Mucosa of rectum (tissue), 2 donors: ENCODE data around the gene USP31.

Experiments
- H3K27ac ChIP-seq, 2 donors: one replicate each; pipeline ENCODE4 v1.7.0; 2013; ENCODE audit warnings: inconsistent platforms in 2 of 2, low read depth in 2 of 2, low read length in 2 of 2
- H3K27me3 ChIP-seq, 2 donors: one replicate each; pipeline ENCODE4 v1.7.0; 2013; ENCODE audit warnings: low read length in 2 of 2; ENCODE audit not compliant: control insufficient read depth in 2 of 2, insufficient read depth in 2 of 2
- H3K36me3 ChIP-seq, 2 donors: one replicate each; pipeline ENCODE4 v1.7.0; 2013; ENCODE audit warnings: low read length in 2 of 2; ENCODE audit not compliant: control insufficient read depth in 2 of 2, insufficient read depth in 2 of 2
- H3K4me1 ChIP-seq, 2 donors: one replicate each; pipeline ENCODE4 v1.7.0; 2013; ENCODE audit warnings: low read length in 2 of 2, mild to moderate bottlenecking in 1 of 2; ENCODE audit not compliant: control insufficient read depth in 2 of 2, insufficient read depth in 2 of 2
- H3K4me3 ChIP-seq, 2 donors: one replicate each; pipeline ENCODE4 v1.7.0; 2013; ENCODE audit warnings: low read length in 2 of 2
- H3K9ac ChIP-seq, 2 donors: one replicate each; pipeline ENCODE4 v1.7.0; 2013; ENCODE audit warnings: low read length in 2 of 2, low read depth in 1 of 2, mild to moderate bottlenecking in 1 of 2
- H3K9me3 ChIP-seq, 2 donors: one replicate each; pipeline ENCODE4 v1.7.0; 2013; ENCODE audit warnings: low read length in 2 of 2; ENCODE audit not compliant: control insufficient read depth in 2 of 2
- donor health status: healthy.
- donor health status: Normal muscosa, but diverticular disease.

The USP31 gene

DNA sequence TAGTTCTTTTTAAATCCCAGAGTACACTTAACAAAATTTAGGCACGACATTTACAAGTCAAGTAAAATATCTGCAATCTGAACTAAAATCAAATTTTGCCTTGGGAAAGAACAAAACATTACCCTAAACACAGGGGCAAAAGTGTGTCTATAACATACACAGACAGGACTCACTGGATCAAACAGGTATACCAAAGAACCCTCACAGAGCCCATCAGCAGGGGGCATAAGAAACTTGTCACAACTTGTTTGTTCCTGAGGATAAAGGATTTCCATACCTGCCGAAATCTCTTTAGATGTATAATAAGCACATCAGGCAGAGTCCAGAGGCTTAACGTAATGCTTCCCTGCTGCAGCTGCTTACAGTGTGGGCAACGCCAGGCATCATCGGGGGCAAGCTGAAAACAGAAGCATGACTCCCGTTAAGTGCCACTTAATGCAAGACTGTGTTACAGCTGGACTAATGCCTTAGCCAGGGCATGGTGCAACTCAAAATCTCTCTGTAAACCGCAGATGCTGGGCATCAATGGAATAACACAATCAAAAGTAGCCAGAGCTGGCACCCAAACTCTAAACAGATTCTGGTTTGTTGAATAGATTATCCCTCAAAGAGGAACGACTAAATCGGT is 67.0 kb downstream of the USP31 start:
- H3K4me1 ChIP-seq, result peaks cover 0 to 6% of the 10 kb centered on the region in 2 donors
- H3K9me3 ChIP-seq, result no peaks in the 10 kb centered on the region
- no peaks in the 10 kb centered on the region for H3K27me3 ChIP-seq
- no peak overlapping the region for H3K27ac ChIP-seq
- H3K4me3 ChIP-seq, result no peak overlapping the region
- no peak overlapping the region for H3K9ac ChIP-seq
- H3K36me3 ChIP-seq, result peaks cover 7 to 8% of the 10 kb centered on the region in 2 donors

GRCh38 chr16:23081675-23082119 is 67.6 kb downstream of the USP31 start:
- Histone ChIP-seq H3K27me3 (no peaks in the 10 kb centered on the region), H3K4me3 (no peak overlapping the region), H3K27ac (no peak overlapping the region), H3K9me3 (no peaks in the 10 kb centered on the region), H3K36me3 (peaks cover 7 to 8% of the 10 kb centered on the region in 2 donors), H3K4me1 (peaks cover 0 to 6% of the 10 kb centered on the region in 2 donors), H3K9ac (no peak overlapping the region)

- H3K9ac ChIP-seq, result no peak overlapping the region
- no peak overlapping the region for H3K27ac ChIP-seq
- H3K27me3 ChIP-seq, result no peaks in the 10 kb centered on the region
- no peaks in the 10 kb centered on the region for H3K9me3 ChIP-seq
- peaks cover 0 to 6% of the 10 kb centered on the region in 2 donors for H3K4me1 ChIP-seq
- H3K4me3 ChIP-seq, result no peak overlapping the region
- peaks cover 7 to 8% of the 10 kb centered on the region in 2 donors for H3K36me3 ChIP-seq
Measured at GRCh38 chr16:23080747-23081146, 68.5 kb downstream of the USP31 start.

- Histone ChIP-seq H3K4me1 (peaks cover 0 to 6% of the 10 kb centered on the region in 2 donors), H3K9ac (no peak overlapping the region), H3K9me3 (no peaks in the 10 kb centered on the region), H3K36me3 (peaks cover 7 to 8% of the 10 kb centered on the region in 2 donors), H3K27me3 (no peaks in the 10 kb centered on the region), H3K4me3 (no peak overlapping the region), H3K27ac (no peak overlapping the region)
Measured at GRCh38 chr16:23080329-23080728, 68.9 kb downstream of the USP31 start.

DNA sequence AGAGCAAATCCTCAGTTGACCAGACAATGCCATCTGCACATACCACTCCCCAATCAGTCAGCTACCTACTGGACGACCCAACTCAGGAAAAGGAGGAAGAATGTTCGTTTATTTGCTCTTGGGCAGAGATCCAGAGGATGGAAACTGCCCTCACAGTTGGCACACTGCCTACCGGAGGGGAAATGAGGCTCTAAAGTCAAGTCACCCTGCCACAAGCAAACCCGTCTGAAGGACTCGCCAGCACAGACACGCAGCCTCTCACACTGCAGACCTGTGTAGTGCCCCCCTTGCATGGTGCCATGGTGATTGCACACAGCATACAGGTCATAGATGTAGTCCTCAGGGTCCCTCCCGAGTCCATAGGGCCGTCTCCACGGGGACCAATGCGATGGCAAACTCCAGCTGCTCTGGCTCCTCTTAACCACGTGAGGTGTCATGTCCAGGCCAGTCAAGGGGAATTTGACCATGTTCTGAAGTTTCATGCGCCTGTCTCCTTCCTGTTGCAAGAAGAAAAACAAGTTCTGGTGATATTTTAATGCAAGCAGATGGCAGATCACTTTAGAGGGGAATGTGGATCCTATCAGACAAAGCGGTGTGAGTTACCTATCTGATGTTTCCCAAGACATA is 69.5 kb downstream of the USP31 start:
- H3K36me3 ChIP-seq, result peaks cover 6% of the 10 kb centered on the region in 2 donors
- no peak overlapping the region for H3K27ac ChIP-seq
- H3K4me3 ChIP-seq, result no peak overlapping the region
- H3K4me1 ChIP-seq, result peaks cover 0 to 6% of the 10 kb centered on the region in 2 donors
- no peaks in the 10 kb centered on the region for H3K9me3 ChIP-seq
- no peaks in the 10 kb centered on the region for H3K27me3 ChIP-seq
- no peak overlapping the region for H3K9ac ChIP-seq

DNA sequence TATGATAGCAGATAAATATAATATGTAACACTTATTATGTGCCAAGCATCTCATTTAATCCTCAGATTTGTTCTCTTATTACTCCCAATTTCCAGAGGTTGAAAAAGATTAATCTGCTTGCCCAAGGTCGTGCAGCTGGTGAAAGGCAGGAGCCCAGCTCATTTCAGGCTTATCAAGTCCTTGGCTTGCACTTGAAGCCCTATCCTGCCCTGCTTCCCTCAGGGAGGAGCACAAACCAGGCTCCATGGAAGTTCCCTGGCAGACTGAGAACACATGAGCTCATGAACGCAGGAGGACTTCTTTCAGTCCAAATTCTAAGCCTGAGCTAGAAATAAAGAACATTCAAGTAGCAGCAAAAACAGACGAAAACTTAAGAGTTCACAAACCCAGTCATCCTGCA is 74.8 kb downstream of the USP31 start:
- no peak overlapping the region for H3K4me3 ChIP-seq

DNA sequence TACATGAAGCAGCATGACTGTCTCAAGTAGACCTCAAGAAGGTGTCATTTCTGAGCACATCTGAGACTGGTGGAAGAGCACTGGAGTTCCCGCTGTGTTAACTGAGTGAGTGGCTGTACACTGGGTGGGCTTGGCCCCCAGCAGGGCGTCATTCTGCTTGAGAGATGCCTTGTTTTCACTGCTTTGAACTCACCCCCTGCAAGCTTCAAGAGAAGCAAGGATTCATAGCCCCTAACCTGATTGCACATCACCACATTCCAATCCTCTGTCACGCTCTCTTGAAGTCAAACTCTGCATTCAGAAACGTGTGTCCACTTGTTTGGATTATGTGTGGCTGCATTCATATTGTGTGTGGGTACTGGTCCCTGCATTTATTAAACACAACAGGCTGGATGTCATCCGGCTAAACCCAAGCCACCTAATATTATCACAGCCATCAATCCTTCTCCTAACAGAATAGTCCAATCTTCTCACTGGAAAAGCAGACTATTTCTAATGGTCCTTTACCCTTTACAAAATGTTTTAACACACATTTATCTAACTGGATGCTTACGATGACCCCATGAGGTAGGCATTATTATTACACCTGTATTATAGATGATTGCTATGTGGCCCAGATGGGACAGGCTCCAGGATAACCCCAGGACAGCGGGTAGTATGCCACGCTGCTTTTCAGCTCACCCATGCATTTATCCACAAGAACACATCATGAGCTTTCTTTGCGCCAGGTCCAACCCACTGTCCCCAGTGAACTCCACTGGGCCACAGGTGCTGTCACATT is 76.3 kb downstream of the USP31 start:
- Histone ChIP-seq H3K27ac (no peak overlapping the region), H3K9ac (no peak overlapping the region), H3K36me3 (peaks cover 22 to 25% of the 10 kb centered on the region in 2 donors), H3K4me3 (no peak overlapping the region), H3K9me3 (no peaks in the 10 kb centered on the region), H3K4me1 (no peaks in the 10 kb centered on the region), H3K27me3 (no peaks in the 10 kb centered on the region)

More for the DNA sequence above, 74.8 kb downstream of the USP31 start:
- no peaks in the 10 kb centered on the region for H3K9me3 ChIP-seq
- H3K36me3 ChIP-seq, result peaks cover 10 to 14% of the 10 kb centered on the region in 2 donors
- H3K27me3 ChIP-seq, result no peaks in the 10 kb centered on the region
- no peak overlapping the region for H3K27ac ChIP-seq
- peaks cover 0 to under 1% of the 10 kb centered on the region in 2 donors for H3K4me1 ChIP-seq
- no peak overlapping the region for H3K9ac ChIP-seq

- Histone ChIP-seq H3K4me3 (no peak overlapping the region), H3K9me3 (no peaks in the 10 kb centered on the region), H3K4me1 (no peaks in the 10 kb centered on the region), H3K9ac (no peak overlapping the region), H3K36me3 (peaks cover 25 to 26% of the 10 kb centered on the region in 2 donors), H3K27me3 (no peaks in the 10 kb centered on the region), H3K27ac (no peak overlapping the region)
Measured at GRCh38 chr16:23072084-23072599, 77.1 kb downstream of the USP31 start.

DNA sequence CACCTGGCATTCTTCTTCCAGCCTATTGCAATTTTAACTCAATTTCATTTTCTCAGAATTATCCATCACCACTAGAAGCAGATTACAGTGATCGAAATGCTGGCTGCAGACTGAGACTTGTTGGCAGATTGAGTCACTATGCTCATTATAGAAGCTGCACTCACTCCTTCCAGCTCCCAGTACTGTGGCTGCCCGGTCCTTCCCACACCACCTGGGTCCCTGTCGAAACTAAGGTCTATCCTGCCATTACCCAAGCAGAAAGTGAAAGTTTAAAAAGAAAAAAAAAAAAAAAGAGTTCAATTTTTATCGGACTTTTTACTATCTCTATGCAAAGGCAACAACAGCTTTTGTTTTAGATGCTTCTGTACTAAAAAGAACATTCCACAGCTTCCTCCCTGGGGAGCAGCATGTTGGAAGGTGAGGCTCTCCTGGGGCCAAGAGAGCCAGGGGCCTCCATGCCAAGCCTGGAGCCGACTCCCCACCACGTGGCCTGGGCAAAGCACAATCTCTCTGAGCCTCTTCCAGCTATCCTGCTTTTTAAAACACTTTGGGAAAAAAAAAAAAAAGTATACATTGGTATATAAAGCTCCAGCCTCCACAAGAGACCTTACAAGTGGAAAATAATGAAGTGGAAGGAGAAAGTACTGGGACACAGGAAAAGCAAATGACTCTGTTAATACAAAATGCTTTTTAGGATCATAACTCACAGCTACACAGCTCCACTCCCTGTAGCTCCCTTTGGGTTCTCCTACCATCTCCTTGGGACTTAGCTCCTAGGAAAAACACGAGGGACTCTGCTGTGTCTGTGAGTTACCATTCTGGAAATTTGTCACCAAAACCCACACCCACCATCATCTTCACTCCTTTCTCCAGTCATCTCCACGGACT is 77.8 kb downstream of the USP31 start:
- Histone ChIP-seq H3K27ac (no peak overlapping the region), H3K4me1 (no peaks in the 10 kb centered on the region), H3K9ac (no peak overlapping the region), H3K4me3 (no peak overlapping the region), H3K27me3 (no peaks in the 10 kb centered on the region), H3K9me3 (no peaks in the 10 kb centered on the region), H3K36me3 (peaks cover 25 to 26% of the 10 kb centered on the region in 2 donors)
